Left lung (tissue), 10 donors: ENCODE results near the gene DGCR2. TPM values are rescaled to one million over a fixed set of nuclear protein-coding genes. Genes with fewer than 3 reads are reported as not detected.
A peak's percentile ranks its signal among the peaks of the same experiment; 100 is the strongest.
"Not testable (repeated sequence)": the region's sequence is repeated elsewhere in the genome, so short reads cannot be mapped to it uniquely, and the experiment has no call there.

Experiments
- ATAC-seq: fragments of 200-7000 bp; cut with Tn5 transposase; one replicate; pipeline ENCODE4 v1.9.1; 2020; ENCODE audit warnings: moderate library complexity
- DNase-seq, 4 donors: peaks; one replicate each; pipeline ENCODE4 v3.0.0-alpha.2; 2013 to 2020
- H3K27ac ChIP-seq, 2 donors: fragments of 200-600 bp; sonication (generic) in 1 of 2; one replicate each; pipeline versions ENCODE4 v1.5.0 to v1.8.0; 2020 to 2021
- H3K27me3 ChIP-seq, 2 donors: fragments of 200-600 bp; sonication (generic) in 1 of 2; one replicate each; pipeline versions ENCODE4 v1.5.0 to v1.8.0; 2020 to 2021
- H3K36me3 ChIP-seq, 2 donors: fragments of 200-600 bp; sonication (generic) in 1 of 2; one replicate each; pipeline versions ENCODE4 v1.5.0 to v1.8.0; 2020 to 2021
- H3K4me1 ChIP-seq, 2 donors: fragments of 200-600 bp; one replicate each; pipeline ENCODE4 v1.8.0; 2021
- H3K4me3 ChIP-seq, 2 donors: fragments of 200-600 bp; sonication (generic) in 1 of 2; one replicate each; pipeline versions ENCODE4 v1.5.0 to v1.8.0; 2020 to 2021; ENCODE audit warnings: mild to moderate bottlenecking in 1 of 2
- H3K9me3 ChIP-seq, 2 donors: fragments of 200-600 bp; sonication (generic) in 1 of 2; one replicate each; pipeline versions ENCODE4 v1.5.0 to v1.8.0; 2020 to 2021
- CTCF ChIP-seq, 2 donors: fragments of 200-600 bp; sonication (generic) in 1 of 2; IDR thresholded peaks; one replicate each; pipeline versions ENCODE4 v1.5.0 to v1.8.0; 2021; ENCODE audit warnings: antibody characterized with exemption in 2 of 2
- intact Hi-C, 2 donors: fragments of 100-400 bp; cut with DNase I; formaldehyde crosslinking; loops; one replicate each; pipeline versions ENCODE4 v1.11.2 to v1.14.2; 2022
- polyA plus RNA-seq, 6 donors: library from polyadenylated mRNA; unstranded; fragments of 120-200 nt; gene quantifications; one replicate each; pipeline ENCODE4 v1.2.1, GENCODE V29; 2013; ENCODE audit not compliant: insufficient read length in 6 of 6
- total RNA-seq, 2 donors: library from RNA; stranded (reverse); fragmentation: NEBNext Ultra II Directional; extraction: Animal tissue kit (Norgen Biotek cat#: 25700); gene quantifications; one replicate each; pipeline ENCODE4 v1.2.1, GENCODE V29; 2021
- donor health status: DM: no; HTN: yes; CAD: no.
- donor health status: DM: no; HTN: no; CAD: no.

Gene DGCR2
- total and polyA plus RNA-seq, 8 donors = 55.8 to 87.0 (median 68.2) TPM

DNA sequence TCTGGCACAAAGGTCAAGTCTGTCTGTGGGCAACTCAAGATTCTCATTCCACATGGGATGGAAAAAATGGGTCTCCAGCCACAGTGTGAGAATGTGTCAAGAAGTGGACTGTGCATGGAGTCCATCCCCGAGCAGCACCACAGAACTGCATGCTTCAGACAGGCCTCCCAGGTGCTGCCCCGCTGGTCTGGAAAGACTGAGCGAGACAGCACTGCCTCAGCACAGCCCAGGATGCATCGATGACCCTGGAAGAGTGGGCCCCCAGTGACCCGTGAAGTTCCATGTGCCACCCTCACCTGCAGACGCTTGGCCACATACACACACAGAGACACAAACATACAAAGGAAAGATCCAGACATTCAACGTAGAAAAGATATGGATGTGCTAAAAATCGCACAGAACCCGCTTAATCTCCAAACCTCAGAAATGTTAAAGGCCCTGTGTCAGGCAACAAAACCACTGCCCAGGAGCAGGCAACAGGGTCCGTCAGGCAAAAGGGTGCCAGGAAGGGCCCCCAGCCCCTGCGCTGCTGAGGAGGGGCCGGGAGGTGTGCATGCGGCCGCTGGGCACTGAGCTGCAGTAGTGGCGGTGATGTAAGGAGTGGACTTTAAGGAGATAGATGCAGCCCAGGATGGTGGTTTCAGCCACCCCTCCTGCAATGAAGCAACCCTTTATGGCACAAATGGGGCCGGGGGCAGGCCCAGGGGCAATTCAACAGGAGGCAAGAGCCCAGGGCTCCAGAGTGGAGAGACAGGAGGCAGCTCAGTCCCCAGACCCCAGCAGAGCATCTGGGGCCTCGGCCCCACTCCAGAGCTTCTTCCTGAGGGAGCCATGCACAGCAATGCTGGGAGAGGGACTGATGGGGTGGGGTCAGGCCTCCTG, 84.7 kb downstream of the DGCR2 start:
- DNase-seq = peak in 2 of 4 donors; percentile 15 to 55
- no peak for TF ChIP-seq CTCF (IDR thresholded peaks at IDR 0.05)
- Histone ChIP-seq H3K9me3 (no peaks in the 10 kb centered on the region), H3K36me3 (peaks cover 0 to 59% of the 10 kb centered on the region in 2 donors), H3K4me3 (no peak overlapping the region), H3K4me1 (no peaks in the 10 kb centered on the region), H3K27me3 (no peaks in the 10 kb centered on the region), H3K27ac (no peak overlapping the region)
- intact Hi-C loops = no loop called here
- ATAC-seq = no peak

GRCh38 chr22:19036523-19037273, 85.5 kb downstream of the DGCR2 start:
- Histone ChIP-seq H3K9me3 (no peaks in the 10 kb centered on the region), H3K4me1 (no peaks in the 10 kb centered on the region), H3K36me3 (peaks cover 0 to 50% of the 10 kb centered on the region in 2 donors), H3K27me3 (peaks cover 0 to under 1% of the 10 kb centered on the region in 2 donors), H3K4me3 (no peak overlapping the region), H3K27ac (no peak overlapping the region)
- ATAC-seq (peak; percentile 5), DNase-seq (peak in 1 of 4 donors; percentile 46)
- intact Hi-C loops = no loop called here
- no peak for TF ChIP-seq CTCF (IDR thresholded peaks at IDR 0.05)

DNA sequence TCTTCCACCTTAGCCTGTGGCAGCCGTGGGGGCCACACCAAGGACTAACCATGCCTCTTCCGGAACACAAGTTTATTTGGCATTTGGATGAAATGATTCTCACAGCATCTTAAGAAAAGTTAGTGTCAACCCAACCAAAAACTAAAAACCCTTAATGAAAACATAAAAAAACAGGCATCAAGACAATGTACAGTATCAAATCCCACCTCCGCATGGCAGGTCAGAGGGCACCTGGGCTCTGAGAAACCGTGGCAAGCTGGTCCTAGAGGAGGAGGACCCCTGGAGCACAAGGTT, 86.0 kb downstream of the DGCR2 start:
- no peaks in the 10 kb centered on the region for H3K9me3 ChIP-seq
- no peaks in the 10 kb centered on the region for H3K4me1 ChIP-seq
- no peak overlapping the region for H3K4me3 ChIP-seq
- no peak overlapping the region for H3K27ac ChIP-seq
- TF ChIP-seq CTCF (IDR thresholded peaks at IDR 0.05) = no peak
- ATAC-seq (no peak), DNase-seq (peak in 1 of 4 donors; percentile 1)
- H3K36me3 ChIP-seq = peaks cover 0 to 45% of the 10 kb centered on the region in 2 donors
- peaks cover 0 to 6% of the 10 kb centered on the region in 2 donors for H3K27me3 ChIP-seq
- intact Hi-C loops = no loop called here

DNA sequence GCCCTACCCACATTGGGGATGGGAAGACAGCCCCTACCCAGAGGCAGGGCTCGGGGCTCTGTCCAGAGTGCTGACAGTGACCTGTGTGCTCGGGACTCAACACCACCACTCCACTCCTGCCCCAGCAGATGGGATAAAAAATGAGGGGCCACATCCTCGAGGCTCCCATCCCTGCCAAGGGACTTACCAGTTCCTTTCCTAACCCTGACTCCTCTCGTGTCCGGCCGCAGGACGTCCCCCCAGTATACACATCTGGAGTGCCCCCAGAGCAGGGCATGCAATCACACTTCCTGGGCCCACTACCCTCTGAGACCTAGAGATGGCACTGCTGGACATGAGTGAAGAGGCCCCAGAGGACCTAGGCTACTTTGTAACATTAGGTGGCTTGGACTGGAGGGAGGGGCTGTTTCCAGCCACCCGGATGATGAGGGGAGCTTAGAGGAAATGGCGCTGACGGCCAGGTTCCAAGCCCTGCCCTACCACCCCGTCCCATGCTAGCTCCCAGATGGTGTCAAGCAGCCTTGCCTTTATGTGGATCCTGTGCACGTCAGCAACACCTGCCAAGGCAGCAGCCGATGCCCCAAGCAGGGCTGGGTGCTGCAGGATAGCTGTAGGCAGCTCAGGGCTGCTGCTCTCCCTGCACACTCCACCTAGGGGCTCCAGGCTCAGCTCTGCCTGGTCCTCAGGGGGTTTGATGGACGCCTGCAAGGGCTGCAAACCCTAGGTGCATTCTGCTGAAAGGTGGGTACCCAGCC, 86.6 kb downstream of the DGCR2 start:
- peak; percentile 27 for ATAC-seq
- DNase-seq = peak in 1 of 4 donors; percentile 50
- intact Hi-C loops = no loop called here

DNA sequence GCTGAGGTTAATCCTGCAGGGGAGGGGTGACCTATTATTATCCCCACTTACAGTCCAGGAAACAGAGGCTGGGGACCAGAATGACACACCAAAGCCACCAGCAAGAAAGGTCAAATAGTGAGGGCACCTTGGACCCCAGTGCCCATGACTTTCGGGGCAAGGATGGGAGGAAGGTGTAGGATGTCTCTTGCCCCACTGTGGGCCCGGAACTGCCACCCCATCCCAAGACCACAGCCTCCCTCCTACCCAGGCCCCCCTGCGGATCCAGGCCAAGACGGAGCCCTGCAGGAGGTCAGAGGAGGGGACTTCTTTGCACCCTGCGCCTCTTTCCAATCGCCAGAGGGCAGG, 87.1 kb downstream of the DGCR2 start:
- DNase-seq, H3K4me3 ChIP-seq, H3K4me1 ChIP-seq, ATAC-seq, H3K9me3 ChIP-seq, intact Hi-C loops, H3K27ac ChIP-seq: not testable (repeated sequence)
- Histone ChIP-seq H3K27me3 (peaks cover 8 to 17% of the 10 kb centered on the region in 2 donors), H3K36me3 (peaks cover 0 to 34% of the 10 kb centered on the region in 2 donors)

More for the DNA sequence above, 86.6 kb downstream of the DGCR2 start:
- Histone ChIP-seq H3K4me3 (no peak overlapping the region), H3K36me3 (peaks cover 0 to 40% of the 10 kb centered on the region in 2 donors), H3K9me3 (no peaks in the 10 kb centered on the region), H3K27ac (no peak overlapping the region), H3K27me3 (peaks cover 2 to 11% of the 10 kb centered on the region in 2 donors), H3K4me1 (no peaks in the 10 kb centered on the region)
- no peak for TF ChIP-seq CTCF (IDR thresholded peaks at IDR 0.05)

- peak in 1 of 4 donors; percentile 20 for DNase-seq
- peaks cover 8 to 21% of the 10 kb centered on the region in 2 donors for H3K27me3 ChIP-seq
- ATAC-seq, H3K9me3 ChIP-seq, H3K27ac ChIP-seq, intact Hi-C loops, H3K4me1 ChIP-seq, H3K4me3 ChIP-seq: not testable (repeated sequence)
- H3K36me3 ChIP-seq = peaks cover 0 to 31% of the 10 kb centered on the region in 2 donors
Observed at GRCh38 chr22:19034724-19035120, 87.5 kb downstream of the DGCR2 start.

DNA sequence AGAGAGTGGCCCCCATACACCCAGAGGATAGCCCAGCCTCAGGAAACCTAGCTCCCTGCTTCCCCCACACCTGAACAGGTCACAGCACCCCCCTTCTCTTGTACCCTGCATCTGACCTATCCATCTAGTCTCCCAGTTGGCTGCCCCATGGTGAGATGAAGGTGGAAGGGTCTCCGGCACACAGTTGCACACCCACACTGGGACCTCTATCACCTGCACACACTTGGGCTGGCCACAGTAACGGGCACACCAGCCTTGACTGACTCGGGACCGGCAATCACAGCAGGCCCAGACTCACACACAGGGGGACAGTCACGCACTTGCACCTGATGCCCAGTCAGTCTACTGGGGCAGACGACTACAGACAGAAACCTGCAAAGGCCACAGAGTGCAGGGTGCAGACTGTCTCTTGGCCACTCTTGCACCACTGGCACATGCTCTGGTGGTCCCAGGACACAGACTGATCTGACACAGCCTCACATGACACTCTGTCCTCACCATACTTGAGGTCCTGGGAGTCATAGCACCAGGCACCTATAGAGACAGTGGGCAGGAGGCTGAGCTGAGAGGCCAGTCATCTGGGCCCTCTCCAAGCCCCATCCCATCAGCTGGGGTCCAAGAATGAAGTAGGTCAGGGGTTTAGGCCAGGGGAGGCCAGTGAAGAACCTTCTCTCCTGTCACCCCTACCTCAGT, 88.0 kb downstream of the DGCR2 start:
- peak in 1 of 4 donors; percentile 44 for DNase-seq
- H3K9me3 ChIP-seq, H3K4me1 ChIP-seq, H3K4me3 ChIP-seq, H3K27ac ChIP-seq, intact Hi-C loops, ATAC-seq: not testable (repeated sequence)
- H3K27me3 ChIP-seq = peaks cover 10 to 26% of the 10 kb centered on the region in 2 donors
- H3K36me3 ChIP-seq = peaks cover 0 to 25% of the 10 kb centered on the region in 2 donors

- peak in 1 of 4 donors; percentile 17 for DNase-seq
- ATAC-seq, H3K9me3 ChIP-seq, H3K4me1 ChIP-seq, intact Hi-C loops, H3K4me3 ChIP-seq, H3K27ac ChIP-seq: not testable (repeated sequence)
- H3K27me3 ChIP-seq = peaks cover 16 to 33% of the 10 kb centered on the region in 2 donors
- H3K36me3 ChIP-seq = peaks cover 0 to 19% of the 10 kb centered on the region in 2 donors
Observed at GRCh38 chr22:19033568-19033905, 88.7 kb downstream of the DGCR2 start.
